Caco-2 (cell line): ENCODE measurements around the gene FAM181A. TPM values are rescaled to one million over a fixed set of nuclear protein-coding genes. Genes with fewer than 3 reads are reported as not detected.

ENCODE experiments used
- BruUV-seq: library from RNA; stranded (reverse); fragments of 400-500 nt; replicated peaks from 2 replicates; lab custom pipeline; 2021; lab: Mats Ljungman, UMichigan
- CTCF ChIA-PET: fragments of 300-600 bp; sonication (Branson Sonifier 250); formaldehyde crosslinking; loops from one replicate; lab custom pipeline; 2022; ENCODE audit warnings: antibody characterized with exemption; lab: Charles Lee
- POLR2A ChIA-PET: fragments of 300-600 bp; sonication (Branson Sonifier 250); formaldehyde crosslinking; loops from one replicate; lab custom pipeline; 2022; ENCODE audit warnings: antibody characterized with exemption; lab: Charles Lee
- DNase-seq, 2 experiments: peaks; one replicate each; pipeline versions ENCODE4 v3.0.0 to v3.0.0-alpha.2; 2020 to 2022
- H3K27me3 ChIP-seq: replicated peaks from 2 replicates; pipeline ENCODE4 v1.6.0; 2011; ENCODE audit warnings: low read length; ENCODE audit not compliant: control insufficient read depth, insufficient read depth
- H3K36me3 ChIP-seq: 2 replicates; pipeline ENCODE4 v1.5.1; 2011; ENCODE audit warnings: low read length; ENCODE audit not compliant: control insufficient read depth, insufficient read depth
- H3K4me1 ChIP-seq: fragments of 250-450 bp; sonication (Bioruptor Pico); 2 replicates; pipeline ENCODE4 v1.5.1; 2020; ENCODE audit warnings: mild to moderate bottlenecking
- H3K4me3 ChIP-seq: 2 replicates; pipeline ENCODE4 v1.5.1; 2011; ENCODE audit warnings: low read depth, mild to moderate bottlenecking, control low read depth, low read length
- H3K9me3 ChIP-seq: fragments of 250-450 bp; sonication (Bioruptor Pico); 2 replicates; pipeline ENCODE4 v1.5.1; 2020; ENCODE audit warnings: mild to moderate bottlenecking, moderate library complexity
- H3K27ac Mint-ChIP-seq: one replicate; pipeline ENCODE4 v1.8.0; 2022; ENCODE audit warnings: mixed read lengths; ENCODE audit not compliant: unreplicated experiment
- H3K27me3 Mint-ChIP-seq: one replicate; pipeline ENCODE4 v1.8.0; 2022; ENCODE audit warnings: mixed read lengths; ENCODE audit not compliant: insufficient read depth, unreplicated experiment
- H3K36me3 Mint-ChIP-seq: one replicate; pipeline ENCODE4 v1.8.0; 2022; ENCODE audit warnings: mild to moderate bottlenecking, mixed read lengths; ENCODE audit not compliant: insufficient read depth, unreplicated experiment
- H3K4me1 Mint-ChIP-seq: one replicate; pipeline ENCODE4 v1.8.0; 2022; ENCODE audit warnings: low read depth, mixed read lengths; ENCODE audit not compliant: unreplicated experiment
- H3K4me3 Mint-ChIP-seq: one replicate; pipeline ENCODE4 v1.8.0; 2022; ENCODE audit warnings: mild to moderate bottlenecking, moderate library complexity, mixed read lengths; ENCODE audit not compliant: unreplicated experiment
- H3K9me3 Mint-ChIP-seq: one replicate; pipeline ENCODE4 v1.8.0; 2022; ENCODE audit warnings: mixed read lengths; ENCODE audit not compliant: unreplicated experiment
- CTCF ChIP-seq, 2 experiments: fragments of 200-600 bp in 1 of 2; IDR thresholded peaks; 1 replicate in 1 of 2; 2 replicates in 1 of 2; pipeline versions ENCODE4 v1.5.1 to v1.8.0; 2011 to 2022; ENCODE audit warnings: antibody characterized with exemption in 1 of 2, control low read depth in 1 of 2, inconsistent platforms in 1 of 2, low read depth in 1 of 2, low read length in 1 of 2, mild to moderate bottlenecking in 1 of 2, moderate library complexity in 1 of 2; ENCODE audit not compliant: insufficient read depth in 1 of 2, severe bottlenecking in 1 of 2, unreplicated experiment in 1 of 2
- intact Hi-C: fragments of 100-400 bp; cut with micrococcal nuclease; formaldehyde crosslinking; loops from one replicate; pipeline ENCODE4 v1.10.0; 2022; ENCODE audit not compliant: unreplicated experiment
- total RNA-seq: library from RNA; stranded (reverse); gene quantifications from 2 replicates; pipeline ENCODE4 v1.2.3, GENCODE V29; 2022

Gene FAM181A
- total RNA-seq, 1 experiment from 2014 or later, result not detected

- no peak for DNase-seq
- H3K4me1 ChIP-seq, result peaks cover 17% of the 10 kb centered on the region
- intact Hi-C loops, result no loop called here
- no peak overlapping the region for H3K4me3 Mint-ChIP-seq
- peaks cover 1% of the 10 kb centered on the region for H3K4me1 Mint-ChIP-seq
- H3K9me3 ChIP-seq, result no peaks in the 10 kb centered on the region
- BruUV-seq, result no TSS peak
- no peaks in the 10 kb centered on the region for H3K27me3 Mint-ChIP-seq
- no peak for TF ChIP-seq CTCF (IDR thresholded peaks at IDR 0.05; ENCODE audit: insufficient read depth in 1 of 2, low read depth in 1 of 2, low read length in 1 of 2, severe bottlenecking in 1 of 2, unreplicated experiment in 1 of 2)
- H3K27me3 ChIP-seq, result no peaks in the 10 kb centered on the region
- CTCF ChIA-PET, result interaction anchor here (0.8 kb wide), 1 partner anchor 9 kb away, joined by 5 read pairs; no protein-coding TSS in a partner anchor
- H3K36me3 Mint-ChIP-seq, result no peaks in the 10 kb centered on the region
- POLR2A ChIA-PET, result no interaction called here
- no peaks in the 10 kb centered on the region for H3K9me3 Mint-ChIP-seq
- no peak overlapping the region for H3K4me3 ChIP-seq
- H3K27ac Mint-ChIP-seq, result no peak overlapping the region
- H3K36me3 ChIP-seq, result no peaks in the 10 kb centered on the region
Observed at GRCh38 chr14:93898081-93898611, 29.0 kb upstream of the FAM181A start.

GRCh38 chr14:93898731-93899130 is 28.4 kb upstream of the FAM181A start:
- no peak for DNase-seq
- Mint-ChIP-seq H3K4me3 (no peak overlapping the region), H3K9me3 (no peaks in the 10 kb centered on the region), H3K4me1 (peaks cover 7% of the 10 kb centered on the region), H3K27me3 (no peaks in the 10 kb centered on the region), H3K36me3 (no peaks in the 10 kb centered on the region), H3K27ac (no peak overlapping the region)
- no peak for TF ChIP-seq CTCF (IDR thresholded peaks at IDR 0.05; ENCODE audit: insufficient read depth in 1 of 2, low read depth in 1 of 2, low read length in 1 of 2, severe bottlenecking in 1 of 2, unreplicated experiment in 1 of 2)
- ChIA-PET CTCF (no interaction called here), POLR2A (no interaction called here)
- Histone ChIP-seq H3K27me3 (no peaks in the 10 kb centered on the region), H3K9me3 (no peaks in the 10 kb centered on the region), H3K4me3 (no peak overlapping the region), H3K36me3 (no peaks in the 10 kb centered on the region), H3K4me1 (peaks cover 17% of the 10 kb centered on the region)
- intact Hi-C loops, result no loop called here
- no TSS peak for BruUV-seq

- Mint-ChIP-seq H3K27me3 (no peaks in the 10 kb centered on the region), H3K9me3 (no peaks in the 10 kb centered on the region), H3K27ac (peak overlapping the region; percentile 31), H3K4me1 (peaks cover 16% of the 10 kb centered on the region), H3K36me3 (no peaks in the 10 kb centered on the region), H3K4me3 (no peak overlapping the region)
- H3K4me1 ChIP-seq, result peaks cover 17% of the 10 kb centered on the region
- no peaks in the 10 kb centered on the region for H3K9me3 ChIP-seq
- CTCF ChIA-PET, result interaction anchor here (1.5 kb wide), 1 partner anchor 253 kb away, joined by 4 read pairs; no protein-coding TSS in a partner anchor
- no peaks in the 10 kb centered on the region for H3K36me3 ChIP-seq
- H3K4me3 ChIP-seq, result no peak overlapping the region
- DNase-seq, result peak; percentile 13 to 43
- TF ChIP-seq CTCF (IDR thresholded peaks at IDR 0.05; ENCODE audit: insufficient read depth in 1 of 2, low read depth in 1 of 2, low read length in 1 of 2, severe bottlenecking in 1 of 2, unreplicated experiment in 1 of 2), result no peak
- H3K27me3 ChIP-seq, result no peaks in the 10 kb centered on the region
- no TSS peak for BruUV-seq
- intact Hi-C loops, result no loop called here
- POLR2A ChIA-PET, result no interaction called here
Observed at GRCh38 chr14:93901813-93902212, 25.3 kb upstream of the FAM181A start.
